Ishikawa (cell line): Measurements from ENCODE around the gene SLC6A16.

Source experiments
- CEBPB ChIP-seq: IDR thresholded peaks from 2 replicates; pipeline ENCODE4 v1.6.1; 2012
- CREB1 ChIP-seq: IDR thresholded peaks from 2 replicates; pipeline ENCODE4 v1.6.1; 2012; ENCODE audit warnings: low read depth
- EGR1 ChIP-seq: IDR thresholded peaks from 2 replicates; pipeline ENCODE4 v1.6.1; 2012
- EP300 ChIP-seq: IDR thresholded peaks from 2 replicates; pipeline ENCODE4 v1.6.1; 2012; ENCODE audit warnings: borderline replicate concordance
- FOXM1 ChIP-seq: IDR thresholded peaks from 2 replicates; pipeline ENCODE4 v1.6.1; 2012; ENCODE audit warnings: low read depth, borderline replicate concordance
- NFIC ChIP-seq: IDR thresholded peaks from 2 replicates; pipeline ENCODE4 v1.6.1; 2012
- RAD21 ChIP-seq: IDR thresholded peaks from 2 replicates; pipeline ENCODE4 v1.6.1; 2012; ENCODE audit warnings: low read depth
- REST ChIP-seq: IDR thresholded peaks from 2 replicates; pipeline ENCODE4 v1.6.1; 2012; ENCODE audit warnings: low read depth, mild to moderate bottlenecking
- TAF1 ChIP-seq: IDR thresholded peaks from 2 replicates; pipeline ENCODE4 v1.6.1; 2012; ENCODE audit warnings: low read depth, mild to moderate bottlenecking
- TCF12 ChIP-seq: IDR thresholded peaks from 2 replicates; pipeline ENCODE4 v1.6.1; 2012; ENCODE audit warnings: low read depth
- TEAD4 ChIP-seq: IDR thresholded peaks from 2 replicates; pipeline ENCODE4 v1.6.1; 2012
- YY1 ChIP-seq: IDR thresholded peaks from 2 replicates; pipeline ENCODE4 v1.6.1; 2012; ENCODE audit warnings: low read depth
- ZBTB7A ChIP-seq: IDR thresholded peaks from 2 replicates; pipeline ENCODE4 v1.6.1; 2012; ENCODE audit warnings: low read depth
- TF ChIP-seq, protein P1 (sequence below): IDR thresholded peaks from 2 replicates; pipeline ENCODE4 v1.6.1; 2012
- TF ChIP-seq, protein P2 (sequence below): IDR thresholded peaks from 2 replicates; pipeline ENCODE4 v1.6.1; 2012

SLC6A16 gene

GRCh38 chr19:49297403-49297802 is 27.6 kb downstream of the SLC6A16 start:
- TF ChIP-seq YY1 (no peak), ZBTB7A (no peak), NFIC (no peak), CEBPB (no peak), REST (no peak), EP300 (no peak), RAD21 (no peak), CREB1 (no peak), FOXM1 (no peak), TCF12 (no peak), EGR1 (no peak)
- TF ChIP-seq, protein P1, sequence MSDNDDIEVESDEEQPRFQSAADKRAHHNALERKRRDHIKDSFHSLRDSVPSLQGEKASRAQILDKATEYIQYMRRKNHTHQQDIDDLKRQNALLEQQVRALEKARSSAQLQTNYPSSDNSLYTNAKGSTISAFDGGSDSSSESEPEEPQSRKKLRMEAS = no peak

DNA sequence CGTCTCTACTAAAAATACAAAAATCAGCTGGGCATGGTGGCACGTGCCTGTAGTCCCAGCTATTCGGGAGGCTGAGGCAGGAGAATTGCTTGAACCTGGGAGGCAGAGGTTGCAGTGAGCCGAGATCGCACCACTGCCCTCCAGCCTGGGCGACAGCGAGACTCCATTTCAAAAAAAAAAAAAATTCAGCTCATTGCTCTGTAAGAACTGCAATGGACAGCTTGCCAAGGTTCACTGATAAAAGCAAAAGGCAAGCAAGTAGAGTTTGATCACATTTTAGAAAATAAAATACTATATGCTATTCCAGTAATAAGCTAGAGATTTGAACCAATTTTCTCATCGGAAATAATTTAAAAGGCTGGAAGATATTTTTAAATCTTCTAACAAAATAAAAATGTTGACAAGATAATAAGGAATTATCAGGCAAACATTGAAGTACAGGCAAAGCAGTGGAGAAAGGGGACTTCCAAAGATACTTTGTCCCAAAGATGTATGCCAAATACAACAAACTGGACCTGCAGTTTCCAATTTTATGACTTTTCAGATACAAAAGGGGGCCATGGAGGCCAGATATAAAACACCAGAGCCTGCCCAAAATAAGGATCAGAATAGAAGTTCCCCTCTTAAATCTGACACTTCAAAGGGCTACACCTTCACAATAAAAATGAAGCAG is 29.6 kb downstream of the SLC6A16 start:
- TF ChIP-seq, protein P1 = no peak
- TF ChIP-seq NFIC (no peak), TEAD4 (no peak), EP300 (no peak), FOXM1 (no peak), RAD21 (no peak), TCF12 (no peak), EGR1 (no peak)
- TF ChIP-seq, protein P2, sequence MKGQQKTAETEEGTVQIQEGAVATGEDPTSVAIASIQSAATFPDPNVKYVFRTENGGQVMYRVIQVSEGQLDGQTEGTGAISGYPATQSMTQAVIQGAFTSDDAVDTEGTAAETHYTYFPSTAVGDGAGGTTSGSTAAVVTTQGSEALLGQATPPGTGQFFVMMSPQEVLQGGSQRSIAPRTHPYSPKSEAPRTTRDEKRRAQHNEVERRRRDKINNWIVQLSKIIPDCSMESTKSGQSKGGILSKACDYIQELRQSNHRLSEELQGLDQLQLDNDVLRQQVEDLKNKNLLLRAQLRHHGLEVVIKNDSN = no peak

GRCh38 chr19:49294401-49294800 is 30.6 kb downstream of the SLC6A16 start:
- TF ChIP-seq REST = no peak
- TF ChIP-seq YY1 = no peak
- TF ChIP-seq CREB1 = no peak
- TF ChIP-seq CEBPB = no peak
- no peak for TF ChIP-seq ZBTB7A
- TF ChIP-seq TEAD4 = no peak
- TF ChIP-seq TAF1 = no peak

GRCh38 chr19:49290517-49290916 is 34.5 kb downstream of the SLC6A16 start:
- TF ChIP-seq EP300 = no peak
- TF ChIP-seq CEBPB = no peak
- no peak for TF ChIP-seq TAF1
- TF ChIP-seq CREB1 = no peak
- TF ChIP-seq NFIC = no peak
- TF ChIP-seq RAD21 = no peak

DNA sequence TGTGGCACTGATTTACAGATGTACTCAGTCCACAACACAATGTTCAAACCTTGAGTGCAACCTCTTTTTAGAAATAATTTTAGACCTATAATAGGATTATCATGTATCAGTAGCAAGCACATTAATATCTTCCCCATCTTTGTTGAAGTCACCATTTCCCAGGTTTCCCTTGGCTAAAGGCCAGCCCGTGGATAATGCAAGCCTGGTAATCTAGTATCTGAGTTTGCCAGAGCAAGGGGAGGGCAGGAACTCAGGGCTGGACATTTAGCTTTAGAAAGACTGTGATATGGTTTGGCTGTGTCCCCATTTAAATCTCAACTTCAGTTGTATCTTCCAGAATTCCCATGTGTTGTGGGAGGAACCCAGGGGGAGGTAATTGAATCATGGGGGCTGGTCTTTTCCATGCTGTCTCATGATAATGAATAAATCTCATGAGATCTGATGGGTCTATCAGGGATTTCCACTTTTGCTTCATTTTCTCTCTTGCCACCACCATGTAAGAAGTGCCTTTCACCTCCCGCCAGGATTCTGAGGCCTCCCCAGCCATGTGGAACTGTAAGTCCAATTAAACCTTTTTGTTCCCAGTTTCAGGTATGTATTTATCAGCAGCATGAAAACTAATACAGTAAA is 37.7 kb downstream of the SLC6A16 start:
- TF ChIP-seq EGR1 = no peak
- no peak for TF ChIP-seq CREB1
- TF ChIP-seq TEAD4 = no peak
- TF ChIP-seq, protein P1 = no peak
- no peak for TF ChIP-seq YY1
- TF ChIP-seq EP300 = no peak
- no peak for TF ChIP-seq RAD21
- no peak for TF ChIP-seq REST
- TF ChIP-seq FOXM1 = no peak
- TF ChIP-seq TCF12 = no peak
- TF ChIP-seq TAF1 = no peak
- TF ChIP-seq CEBPB = no peak
- TF ChIP-seq NFIC = no peak
- no peak for TF ChIP-seq ZBTB7A
- TF ChIP-seq, protein P2 = no peak
